Right atrium auricular region (tissue), 2 donors: ENCODE measurements around the gene ALDH3B2. TPM values are rescaled to one million over a fixed set of nuclear protein-coding genes. Genes with fewer than 3 reads are reported as not detected.
"Not testable (repeated sequence)": the region's sequence is repeated elsewhere in the genome, so short reads cannot be mapped to it uniquely, and the experiment has no call there.

Experiments used
- DNase-seq: peaks from one replicate; pipeline ENCODE4 v3.0.0-alpha.2; 2019; ENCODE audit warnings: low spot score
- H3K27ac ChIP-seq, 2 donors: fragments of 200-600 bp; sonication (generic); 1 replicate in 1 of 2; 2 replicates in 1 of 2; pipeline ENCODE4 v1.5.1; 2016 to 2019
- H3K27me3 ChIP-seq, 2 donors: fragments of 200-600 bp; sonication (generic); one replicate each; pipeline versions ENCODE4 v1.5.1 to v1.6.0; 2017 to 2019
- H3K36me3 ChIP-seq: fragments of 200-600 bp; sonication (generic); one replicate; pipeline ENCODE4 v1.5.1; 2016
- H3K4me1 ChIP-seq, 2 donors: fragments of 200-600 bp; sonication (generic); one replicate each; pipeline versions ENCODE4 v1.5.1 to v1.6.0; 2017 to 2019
- H3K4me3 ChIP-seq, 2 donors: fragments of 200-600 bp; sonication (generic); 1 replicate in 1 of 2; 2 replicates in 1 of 2; pipeline ENCODE4 v1.5.1; 2017 to 2019; ENCODE audit warnings: mild to moderate bottlenecking in 1 of 2, moderate library complexity in 1 of 2
- H3K9me3 ChIP-seq, 2 donors: fragments of 200-600 bp; sonication (generic); one replicate each; pipeline ENCODE4 v1.5.1; 2019
- CTCF ChIP-seq, 2 donors: fragments of 200-600 bp; sonication (generic); IDR thresholded peaks; one replicate each; pipeline ENCODE4 v1.5.1; 2019; ENCODE audit warnings: antibody characterized with exemption in 2 of 2
- total RNA-seq, 2 donors: library from RNA; depleted of rRNA; stranded (reverse); fragments of >200 nt; gene quantifications; one replicate each; pipeline ENCODE4 v1.1.0, GENCODE V29; 2016

The ALDH3B2 gene
- total RNA-seq, 2 donors from 2014 or later: not detected

GRCh38 chr11:67627812-67628624 lies 46.4 kb downstream of the ALDH3B2 start:
- H3K27me3 ChIP-seq: no peaks in the 10 kb centered on the region
- no peak overlapping the region for H3K4me3 ChIP-seq
- H3K9me3 ChIP-seq: no peaks in the 10 kb centered on the region
- H3K4me1 ChIP-seq: peaks cover 0 to 31% of the 10 kb centered on the region in 2 donors
- TF ChIP-seq CTCF (IDR thresholded peaks at IDR 0.05): no peak
- peak overlapping the region; percentile 93 to 95 for H3K27ac ChIP-seq
- H3K36me3 ChIP-seq: no peaks in the 10 kb centered on the region
- no peak for DNase-seq

GRCh38 chr11:67627441-67627811 lies 47.0 kb downstream of the ALDH3B2 start:
- H3K36me3 ChIP-seq: no peaks in the 10 kb centered on the region
- DNase-seq: no peak
- H3K4me1 ChIP-seq: peaks cover 0 to 31% of the 10 kb centered on the region in 2 donors
- H3K27ac ChIP-seq: peak overlapping the region; percentile 7 to 95
- TF ChIP-seq CTCF (IDR thresholded peaks at IDR 0.05): no peak
- H3K27me3 ChIP-seq: no peaks in the 10 kb centered on the region
- H3K4me3 ChIP-seq: no peak overlapping the region
- no peaks in the 10 kb centered on the region for H3K9me3 ChIP-seq

GRCh38 chr11:67626970-67627369 lies 47.5 kb downstream of the ALDH3B2 start:
- no peaks in the 10 kb centered on the region for H3K9me3 ChIP-seq
- no peaks in the 10 kb centered on the region for H3K27me3 ChIP-seq
- H3K4me1 ChIP-seq: peaks cover 0 to 31% of the 10 kb centered on the region in 2 donors
- H3K4me3 ChIP-seq: no peak overlapping the region
- H3K27ac ChIP-seq: no peak overlapping the region
- TF ChIP-seq CTCF (IDR thresholded peaks at IDR 0.05): no peak
- DNase-seq: no peak
- no peaks in the 10 kb centered on the region for H3K36me3 ChIP-seq

- H3K9me3 ChIP-seq, H3K36me3 ChIP-seq, H3K27me3 ChIP-seq, H3K27ac ChIP-seq, DNase-seq, H3K4me3 ChIP-seq: not testable (repeated sequence)
- H3K4me1 ChIP-seq: peaks cover 0 to 31% of the 10 kb centered on the region in 2 donors
These were observed 48.1 kb downstream of the ALDH3B2 start for GRCh38 chr11:67626131-67626833.

- H3K9me3 ChIP-seq, H3K4me3 ChIP-seq, DNase-seq, H3K27me3 ChIP-seq, H3K36me3 ChIP-seq, H3K27ac ChIP-seq: not testable (repeated sequence)
- H3K4me1 ChIP-seq: peaks cover 0 to 14% of the 10 kb centered on the region in 2 donors
These were observed 50.6 kb downstream of the ALDH3B2 start for GRCh38 chr11:67623795-67624194.

GRCh38 chr11:67622905-67623304 lies 51.5 kb downstream of the ALDH3B2 start:
- not testable (repeated sequence) for H3K27ac ChIP-seq, H3K36me3 ChIP-seq, H3K4me3 ChIP-seq, H3K27me3 ChIP-seq, H3K4me1 ChIP-seq, DNase-seq, H3K9me3 ChIP-seq

GRCh38 chr11:67621928-67622327 lies 52.5 kb downstream of the ALDH3B2 start:
- not testable (repeated sequence) for H3K4me3 ChIP-seq, H3K36me3 ChIP-seq

GRCh38 chr11:67620621-67621020 lies 53.8 kb downstream of the ALDH3B2 start:
- H3K36me3 ChIP-seq, H3K27ac ChIP-seq: not testable (repeated sequence)

More at GRCh38 chr11:67621928-67622327, 52.5 kb downstream of the ALDH3B2 start:
- H3K4me1 ChIP-seq, H3K27me3 ChIP-seq, DNase-seq, H3K9me3 ChIP-seq, H3K27ac ChIP-seq: not testable (repeated sequence)

GRCh38 chr11:67619683-67620618 lies 54.5 kb downstream of the ALDH3B2 start:
- not testable (repeated sequence) for H3K27me3 ChIP-seq, H3K9me3 ChIP-seq, H3K36me3 ChIP-seq, H3K4me3 ChIP-seq, H3K27ac ChIP-seq, DNase-seq
- peaks cover 0 to 20% of the 10 kb centered on the region in 2 donors for H3K4me1 ChIP-seq

More at GRCh38 chr11:67620621-67621020, 53.8 kb downstream of the ALDH3B2 start:
- peaks cover 0 to 14% of the 10 kb centered on the region in 2 donors for H3K4me1 ChIP-seq
- not testable (repeated sequence) for H3K27me3 ChIP-seq, DNase-seq, H3K9me3 ChIP-seq, H3K4me3 ChIP-seq

- DNase-seq: not testable (repeated sequence)
These were observed 55.3 kb downstream of the ALDH3B2 start for GRCh38 chr11:67618901-67619659.

More at GRCh38 chr11:67618901-67619659, 55.3 kb downstream of the ALDH3B2 start:
- H3K27ac ChIP-seq, H3K27me3 ChIP-seq, H3K9me3 ChIP-seq, H3K4me3 ChIP-seq, H3K36me3 ChIP-seq: not testable (repeated sequence)
- peaks cover 0 to 29% of the 10 kb centered on the region in 2 donors for H3K4me1 ChIP-seq
